Measurements from ENCODE around the gene AJM1.

GRCh38 chr9:136835162-136835931, 6.9 kb upstream of the AJM1 start:
- TF ChIP-seq CTCF (IDR thresholded peaks at IDR 0.05) (no peak), POLR2AphosphoS5 (IDR thresholded peaks at IDR 0.05) (no peak), POLR2A (IDR thresholded peaks at IDR 0.05) (no peak)

Measured in prostate gland (tissue), 2 donors.